22Rv1 (cell line): Measurements from ENCODE around the gene E2F1.

ENCODE experiments used
- ZFX ChIP-seq: fragments of 450-650 bp; IDR thresholded peaks from 2 replicates; pipeline ENCODE4 v1.6.1; 2017; ENCODE audit warnings: antibody characterized with exemption, borderline replicate concordance
- TF ChIP-seq, protein P1 (sequence below): fragments of 450-650 bp; IDR thresholded peaks from 2 replicates; pipeline ENCODE4 v1.5.1; 2017; ENCODE audit warnings: mild to moderate bottlenecking

DNA sequence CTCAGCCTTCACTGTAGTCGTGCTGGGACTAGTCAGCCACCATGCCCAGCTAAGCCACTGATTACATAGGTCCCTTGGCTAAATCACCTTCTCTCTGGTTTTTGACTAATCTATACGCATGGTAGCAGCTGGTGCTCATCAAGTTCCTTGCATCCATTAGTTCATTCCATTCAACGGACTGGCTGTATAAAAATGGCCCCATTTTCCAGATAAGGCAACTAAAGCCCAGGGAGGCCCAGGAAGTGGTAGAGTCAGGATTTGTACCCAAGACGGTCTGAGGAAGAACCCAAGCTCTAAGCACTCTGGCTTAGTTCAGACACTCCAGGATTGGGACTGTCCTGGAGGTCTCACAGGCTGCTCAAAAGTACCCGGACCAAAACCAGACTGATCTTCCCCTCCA, 4.9 kb downstream of the E2F1 start:
- TF ChIP-seq, protein P1, sequence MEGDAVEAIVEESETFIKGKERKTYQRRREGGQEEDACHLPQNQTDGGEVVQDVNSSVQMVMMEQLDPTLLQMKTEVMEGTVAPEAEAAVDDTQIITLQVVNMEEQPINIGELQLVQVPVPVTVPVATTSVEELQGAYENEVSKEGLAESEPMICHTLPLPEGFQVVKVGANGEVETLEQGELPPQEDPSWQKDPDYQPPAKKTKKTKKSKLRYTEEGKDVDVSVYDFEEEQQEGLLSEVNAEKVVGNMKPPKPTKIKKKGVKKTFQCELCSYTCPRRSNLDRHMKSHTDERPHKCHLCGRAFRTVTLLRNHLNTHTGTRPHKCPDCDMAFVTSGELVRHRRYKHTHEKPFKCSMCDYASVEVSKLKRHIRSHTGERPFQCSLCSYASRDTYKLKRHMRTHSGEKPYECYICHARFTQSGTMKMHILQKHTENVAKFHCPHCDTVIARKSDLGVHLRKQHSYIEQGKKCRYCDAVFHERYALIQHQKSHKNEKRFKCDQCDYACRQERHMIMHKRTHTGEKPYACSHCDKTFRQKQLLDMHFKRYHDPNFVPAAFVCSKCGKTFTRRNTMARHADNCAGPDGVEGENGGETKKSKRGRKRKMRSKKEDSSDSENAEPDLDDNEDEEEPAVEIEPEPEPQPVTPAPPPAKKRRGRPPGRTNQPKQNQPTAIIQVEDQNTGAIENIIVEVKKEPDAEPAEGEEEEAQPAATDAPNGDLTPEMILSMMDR, result no peak
- TF ChIP-seq ZFX, result no peak
